Left renal cortex interstitium (tissue), 4 donors: ENCODE results near the gene SOX8. TPM values are rescaled to one million over a fixed set of nuclear protein-coding genes. Genes with fewer than 3 reads are reported as not detected.
"Not testable (repeated sequence)": the region's sequence is repeated elsewhere in the genome, so short reads cannot be mapped to it uniquely, and the experiment has no call there.

Source experiments
- DNase-seq, 4 donors: peaks; one replicate each; pipeline ENCODE4 v3.0.0-alpha.2; 2013; ENCODE audit warnings: low read depth in 4 of 4, low spot score in 2 of 4, missing footprints in 1 of 4
- polyA plus RNA-seq, 4 donors: library from polyadenylated mRNA; unstranded; fragments of 120-200 nt; gene quantifications; one replicate each; pipeline ENCODE4 v1.2.1, GENCODE V29; 2013; ENCODE audit not compliant: insufficient read length in 4 of 4

Gene SOX8
- polyA plus RNA-seq, 4 donors = 2.7 to 5.4 (median 4.9) TPM

GRCh38 chr16:1020091-1020399, 38.5 kb downstream of the SOX8 start:
- no peak for DNase-seq

GRCh38 chr16:1020591-1020990, 39.0 kb downstream of the SOX8 start:
- DNase-seq = no peak

- DNase-seq = no peak
These were observed 40.1 kb downstream of the SOX8 start for GRCh38 chr16:1021553-1022160.

- DNase-seq = no peak
These were observed 40.9 kb downstream of the SOX8 start for GRCh38 chr16:1022466-1022865.

- DNase-seq = no peak
These were observed 42.6 kb downstream of the SOX8 start for GRCh38 chr16:1024138-1024537.

- DNase-seq = not testable (repeated sequence)
These were observed 43.7 kb downstream of the SOX8 start for GRCh38 chr16:1025183-1025809.

GRCh38 chr16:1026057-1026783, 44.6 kb downstream of the SOX8 start:
- no peak for DNase-seq

- DNase-seq = no peak
These were observed 45.4 kb downstream of the SOX8 start for GRCh38 chr16:1026784-1027500.

GRCh38 chr16:1027501-1027815, 45.9 kb downstream of the SOX8 start:
- no peak for DNase-seq

- DNase-seq = no peak
These were observed 46.5 kb downstream of the SOX8 start for GRCh38 chr16:1028056-1028455.

GRCh38 chr16:1028524-1029258, 47.1 kb downstream of the SOX8 start:
- no peak for DNase-seq

GRCh38 chr16:1029259-1029545, 47.6 kb downstream of the SOX8 start:
- DNase-seq = no peak

- no peak for DNase-seq
These were observed 48.9 kb downstream of the SOX8 start for GRCh38 chr16:1030473-1030901.

GRCh38 chr16:1031666-1032065, 50.1 kb downstream of the SOX8 start:
- no peak for DNase-seq

- DNase-seq = no peak
These were observed 51.0 kb downstream of the SOX8 start for GRCh38 chr16:1032607-1033006.

GRCh38 chr16:1033128-1033679, 51.6 kb downstream of the SOX8 start:
- no peak for DNase-seq

GRCh38 chr16:1034230-1035065, 52.9 kb downstream of the SOX8 start:
- no peak for DNase-seq

- DNase-seq = no peak
These were observed 53.5 kb downstream of the SOX8 start for GRCh38 chr16:1035066-1035415.

- no peak for DNase-seq
These were observed 54.6 kb downstream of the SOX8 start for GRCh38 chr16:1036166-1036565.
